Measurements from ENCODE around the gene DGLUCY.

GRCh38 chr14:91218014-91218413 lies 104.1 kb downstream of the DGLUCY start:
- TF ChIP-seq POLR2AphosphoS5 (IDR thresholded peaks at IDR 0.05) (no peak), POLR2A (IDR thresholded peaks at IDR 0.05) (no peak), CTCF (IDR thresholded peaks at IDR 0.05 in 8 of 11, conservative IDR thresholded peaks at IDR 0.05 in 3 of 11) (no peak)

All from spleen (tissue), 7 donors.